C4-2B (cell line): ENCODE data around the gene SLC26A2.

Experiments used
- H3K27ac ChIP-seq: fragments of 450-650 bp; 2 replicates; pipeline ENCODE4 v1.5.1; 2017
- CTCF ChIP-seq: fragments of 450-650 bp; conservative IDR thresholded peaks from 2 replicates; pipeline ENCODE4 v1.5.1; 2017; ENCODE audit warnings: mild to moderate bottlenecking
- ZFX ChIP-seq: fragments of 450-650 bp; IDR thresholded peaks from 2 replicates; pipeline ENCODE4 v1.6.1; 2017

Gene SLC26A2

GRCh38 chr5:150015415-150015814 is 54.9 kb downstream of the SLC26A2 start:
- TF ChIP-seq CTCF (no peak), ZFX (no peak)
- H3K27ac ChIP-seq: no peak overlapping the region

GRCh38 chr5:150016537-150016936 is 56.0 kb downstream of the SLC26A2 start:
- H3K27ac ChIP-seq: no peak overlapping the region
- no peak for TF ChIP-seq CTCF
- no peak for TF ChIP-seq ZFX

- no peak for TF ChIP-seq CTCF
- TF ChIP-seq ZFX: no peak
- H3K27ac ChIP-seq: no peak overlapping the region
Measured at GRCh38 chr5:150017226-150018005, 56.9 kb downstream of the SLC26A2 start.

GRCh38 chr5:150020249-150020648 is 59.7 kb downstream of the SLC26A2 start:
- no peak overlapping the region for H3K27ac ChIP-seq
- TF ChIP-seq CTCF: no peak
- TF ChIP-seq ZFX: no peak

- H3K27ac ChIP-seq: no peak overlapping the region
- TF ChIP-seq CTCF: no peak
- no peak for TF ChIP-seq ZFX
Measured at GRCh38 chr5:150021491-150022157, 61.1 kb downstream of the SLC26A2 start.

- no peak overlapping the region for H3K27ac ChIP-seq
- TF ChIP-seq CTCF (no peak), ZFX (no peak)
Measured at GRCh38 chr5:150022158-150022531, 61.6 kb downstream of the SLC26A2 start.

- TF ChIP-seq CTCF: no peak
- no peak for TF ChIP-seq ZFX
Measured at GRCh38 chr5:150022681-150023080, 62.1 kb downstream of the SLC26A2 start.

More at GRCh38 chr5:150022681-150023080, 62.1 kb downstream of the SLC26A2 start:
- no peak overlapping the region for H3K27ac ChIP-seq
